ENCODE results near the gene NLRP9. TPM values are rescaled to one million over a fixed set of nuclear protein-coding genes. Genes with fewer than 3 reads are reported as not detected.

The NLRP9 gene
- total RNA-seq, 4 donors from 2014 or later: not detected

DNA sequence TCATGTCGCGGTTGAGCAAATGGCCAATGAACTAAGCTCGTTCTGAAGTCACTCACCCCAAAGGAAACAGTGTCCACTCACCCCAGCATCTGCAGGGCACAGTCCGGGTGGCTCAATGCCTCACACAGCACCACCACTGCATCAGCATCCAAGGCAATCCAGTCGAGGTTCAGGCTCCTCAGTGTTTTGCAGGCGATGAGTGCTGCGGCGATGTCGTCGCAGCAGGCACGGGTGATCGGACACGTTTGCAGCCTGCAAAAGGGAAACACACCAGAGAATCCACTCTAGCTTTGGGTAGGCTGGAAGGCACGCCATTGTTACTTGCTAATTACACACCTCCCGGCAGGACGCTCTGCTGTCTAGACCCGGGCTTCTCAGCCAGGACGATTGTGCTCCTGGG, 26.5 kb downstream of the NLRP9 start:
- H3K4me1 ChIP-seq: no peaks in the 10 kb centered on the region
- ATAC-seq: no peak
- H3K9me3 ChIP-seq: no peaks in the 10 kb centered on the region
- H3K36me3 ChIP-seq: no peaks in the 10 kb centered on the region
- 40 to 50% methylated on average over 1 of the region's 18 CpGs for WGBS, 2 donors (ENCODE audit: low coverage in 1 of 2)
- peaks cover 15% of the 10 kb centered on the region for H3K27me3 ChIP-seq
- TF ChIP-seq POLR2A (IDR thresholded peaks at IDR 0.05) (no peak), EP300 (IDR thresholded peaks at IDR 0.05) (no peak), POLR2AphosphoS5 (IDR thresholded peaks at IDR 0.05) (no peak)
- TF ChIP-seq, protein P1, sequence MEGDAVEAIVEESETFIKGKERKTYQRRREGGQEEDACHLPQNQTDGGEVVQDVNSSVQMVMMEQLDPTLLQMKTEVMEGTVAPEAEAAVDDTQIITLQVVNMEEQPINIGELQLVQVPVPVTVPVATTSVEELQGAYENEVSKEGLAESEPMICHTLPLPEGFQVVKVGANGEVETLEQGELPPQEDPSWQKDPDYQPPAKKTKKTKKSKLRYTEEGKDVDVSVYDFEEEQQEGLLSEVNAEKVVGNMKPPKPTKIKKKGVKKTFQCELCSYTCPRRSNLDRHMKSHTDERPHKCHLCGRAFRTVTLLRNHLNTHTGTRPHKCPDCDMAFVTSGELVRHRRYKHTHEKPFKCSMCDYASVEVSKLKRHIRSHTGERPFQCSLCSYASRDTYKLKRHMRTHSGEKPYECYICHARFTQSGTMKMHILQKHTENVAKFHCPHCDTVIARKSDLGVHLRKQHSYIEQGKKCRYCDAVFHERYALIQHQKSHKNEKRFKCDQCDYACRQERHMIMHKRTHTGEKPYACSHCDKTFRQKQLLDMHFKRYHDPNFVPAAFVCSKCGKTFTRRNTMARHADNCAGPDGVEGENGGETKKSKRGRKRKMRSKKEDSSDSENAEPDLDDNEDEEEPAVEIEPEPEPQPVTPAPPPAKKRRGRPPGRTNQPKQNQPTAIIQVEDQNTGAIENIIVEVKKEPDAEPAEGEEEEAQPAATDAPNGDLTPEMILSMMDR (IDR thresholded peaks at IDR 0.05): no peak
- no peak overlapping the region for H3K27ac ChIP-seq
- no peak overlapping the region for H3K4me3 ChIP-seq

DNA sequence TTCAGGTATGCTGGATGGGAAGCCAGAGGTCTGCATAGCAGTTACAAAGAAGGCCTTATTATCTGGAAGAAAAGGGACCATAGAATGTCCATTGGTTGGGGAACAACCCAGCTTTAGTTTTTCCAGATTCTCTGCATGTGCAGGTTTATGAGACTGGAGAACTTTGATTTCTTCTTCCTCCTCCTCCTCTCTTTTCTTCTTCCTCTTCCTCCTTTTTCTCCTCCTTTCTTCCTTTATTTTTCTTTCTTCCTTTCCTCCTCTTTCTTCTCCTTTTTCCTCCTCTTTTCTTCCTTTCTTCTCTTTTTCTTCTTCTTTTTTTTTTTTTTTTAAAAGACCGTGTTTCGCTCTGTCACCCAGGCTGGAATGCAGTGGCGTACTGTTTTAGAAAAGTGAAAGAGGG, 32.2 kb downstream of the NLRP9 start:
- no peak for ATAC-seq
- 83% methylated on average over 1 of the region's 3 CpGs; no CpG with 5 or more reads in 1 of the 2 donors for WGBS, 2 donors (ENCODE audit: low coverage in 1 of 2)
- no peak overlapping the region for H3K4me3 ChIP-seq

DNA sequence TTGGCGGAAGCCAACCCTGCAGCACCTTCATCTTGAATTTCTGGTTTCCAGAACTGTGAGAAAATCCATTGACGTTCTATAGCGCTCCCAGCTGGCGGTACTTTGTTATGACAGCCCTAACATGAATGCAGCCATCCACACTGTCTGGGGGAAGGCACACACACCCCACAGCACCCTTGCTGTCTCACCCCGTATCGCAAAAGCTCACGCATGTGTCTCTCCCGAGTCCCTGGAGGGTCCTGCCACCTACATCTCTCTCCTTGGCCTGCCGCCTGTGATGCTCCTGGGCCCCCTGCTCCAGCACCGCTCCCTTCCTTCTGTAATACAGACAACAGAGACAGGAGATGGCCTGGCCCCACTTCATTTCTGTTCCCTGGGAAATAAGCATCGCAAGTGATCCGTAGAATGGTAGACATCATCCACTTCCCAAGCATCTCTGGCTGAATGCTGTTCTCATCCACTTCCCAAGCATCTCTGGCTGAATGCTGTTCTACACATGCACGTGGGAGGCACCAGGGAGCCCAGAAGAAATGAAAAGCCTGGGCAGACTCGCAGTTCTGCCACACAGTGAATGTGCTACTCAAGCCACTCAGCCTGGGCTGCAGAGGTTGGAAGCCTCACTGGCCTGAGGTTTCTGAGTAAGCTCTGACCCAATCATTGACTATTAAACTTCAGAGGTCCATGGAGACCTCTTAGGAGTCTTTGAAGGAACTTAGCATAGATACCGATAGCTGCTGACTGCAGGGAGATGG, 33.5 kb downstream of the NLRP9 start:
- 90 to 100% methylated on average over 1 to 13 of the region's 15 CpGs for WGBS, 2 donors (ENCODE audit: low coverage in 1 of 2)
- Histone ChIP-seq H3K4me1 (no peaks in the 10 kb centered on the region), H3K27ac (no peak overlapping the region), H3K9me3 (no peaks in the 10 kb centered on the region), H3K36me3 (peaks cover 0 to 23% of the 10 kb centered on the region in 2 donors), H3K27me3 (no peaks in the 10 kb centered on the region), H3K4me3 (no peak overlapping the region)
- TF ChIP-seq, protein P1 (IDR thresholded peaks at IDR 0.05): no peak
- TF ChIP-seq POLR2A (IDR thresholded peaks at IDR 0.05) (no peak), POLR2AphosphoS5 (IDR thresholded peaks at IDR 0.05) (no peak), EP300 (IDR thresholded peaks at IDR 0.05) (no peak)
- no peak for ATAC-seq

More for the DNA sequence above, 32.2 kb downstream of the NLRP9 start:
- Histone ChIP-seq H3K4me1 (no peaks in the 10 kb centered on the region), H3K27me3 (no peaks in the 10 kb centered on the region), H3K36me3 (peaks cover 0 to 11% of the 10 kb centered on the region in 2 donors), H3K27ac (no peak overlapping the region), H3K9me3 (no peaks in the 10 kb centered on the region)
- TF ChIP-seq, protein P1 (IDR thresholded peaks at IDR 0.05): no peak
- no peak for TF ChIP-seq EP300 (IDR thresholded peaks at IDR 0.05)
- no peak for TF ChIP-seq POLR2AphosphoS5 (IDR thresholded peaks at IDR 0.05)
- no peak for TF ChIP-seq POLR2A (IDR thresholded peaks at IDR 0.05)

DNA sequence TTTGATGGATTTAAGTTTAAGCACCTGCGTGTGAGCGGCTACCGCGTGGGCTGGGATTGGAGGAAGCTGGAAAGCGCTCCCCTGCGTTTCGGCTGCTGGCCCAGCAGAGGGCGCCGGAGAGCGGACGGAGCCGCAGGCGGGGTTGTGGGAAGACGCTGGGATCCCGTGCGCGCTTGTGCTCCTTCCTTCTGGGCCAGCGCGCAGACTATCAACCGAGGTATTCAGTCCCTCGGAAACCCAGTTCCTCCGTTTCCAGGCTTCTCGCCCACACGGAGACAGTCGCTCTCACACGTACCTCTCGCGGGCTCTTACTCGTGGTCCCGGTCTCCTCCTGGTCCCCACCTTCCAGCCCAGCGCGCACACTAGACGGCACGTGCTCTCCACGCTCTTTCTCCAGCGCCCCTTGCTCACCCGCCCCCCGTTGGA, 34.4 kb downstream of the NLRP9 start:
- no peaks in the 10 kb centered on the region for H3K27me3 ChIP-seq
- H3K36me3 ChIP-seq: peaks cover 0 to 32% of the 10 kb centered on the region in 2 donors
- H3K9me3 ChIP-seq: no peaks in the 10 kb centered on the region
- H3K4me1 ChIP-seq: no peaks in the 10 kb centered on the region
- TF ChIP-seq, protein P1 (IDR thresholded peaks at IDR 0.05): peak in 3 of 4 experiments; percentile 58 to 87 (median 70)
- TF ChIP-seq EP300 (IDR thresholded peaks at IDR 0.05): no peak
- no peak overlapping the region for H3K27ac ChIP-seq
- 67 to 75% methylated on average over 9 to 12 of the region's 38 CpGs for WGBS, 2 donors (ENCODE audit: low coverage in 1 of 2)
- ATAC-seq: peak; percentile 55
- no peak overlapping the region for H3K4me3 ChIP-seq

DNA sequence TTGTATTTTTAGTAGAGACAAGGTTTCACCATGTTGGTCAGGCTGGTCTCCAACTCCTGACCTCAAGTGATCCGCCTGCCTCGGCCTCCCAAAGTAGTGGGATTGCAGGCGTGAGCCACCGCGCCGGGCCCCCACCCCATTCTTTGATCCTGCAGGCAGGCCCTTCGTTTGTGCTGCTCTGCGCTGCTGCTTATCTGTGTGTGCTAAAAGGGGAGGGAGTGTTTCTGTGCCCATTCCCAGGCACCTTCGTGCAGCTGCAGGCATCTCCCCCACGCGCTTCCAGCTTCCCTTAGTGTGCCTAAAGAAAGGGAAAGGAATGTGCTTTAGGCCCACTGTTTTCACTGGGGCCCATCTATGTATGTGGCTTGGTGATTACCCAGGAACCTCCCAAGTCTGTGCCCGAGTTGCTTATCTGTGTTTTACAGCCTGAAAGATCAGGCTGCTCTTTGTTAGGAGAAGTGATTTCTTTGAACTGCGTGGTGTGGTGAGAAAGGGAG, 36.0 kb downstream of the NLRP9 start:
- Histone ChIP-seq H3K27ac (no peak overlapping the region), H3K36me3 (peaks cover 0 to 48% of the 10 kb centered on the region in 2 donors), H3K27me3 (no peaks in the 10 kb centered on the region), H3K9me3 (no peaks in the 10 kb centered on the region), H3K4me1 (no peaks in the 10 kb centered on the region), H3K4me3 (no peak overlapping the region)
- 53 to 88% methylated on average over 2 to 6 of the region's 13 CpGs for WGBS, 2 donors (ENCODE audit: low coverage in 1 of 2)
- ATAC-seq: no peak
- TF ChIP-seq, protein P1 (IDR thresholded peaks at IDR 0.05): no peak
- no peak for TF ChIP-seq POLR2A (IDR thresholded peaks at IDR 0.05)
- no peak for TF ChIP-seq EP300 (IDR thresholded peaks at IDR 0.05)
- TF ChIP-seq POLR2AphosphoS5 (IDR thresholded peaks at IDR 0.05): no peak

Data from gastroesophageal sphincter (tissue), 4 donors.